Neuron (in vitro differentiated cells): Measurements from ENCODE around the gene PLPP2.

Experiments
- H2AFZ ChIP-seq: one replicate; pipeline ENCODE4 v1.6.1; 2013; ENCODE audit warnings: low read depth, mild to moderate bottlenecking, inconsistent platforms, low read length, moderate library complexity
- H3K27me3 ChIP-seq: one replicate; pipeline ENCODE4 v1.6.1; 2013; ENCODE audit warnings: low read length; ENCODE audit not compliant: insufficient read depth
- H3K36me3 ChIP-seq: one replicate; pipeline ENCODE4 v1.6.1; 2013; ENCODE audit warnings: low read length; ENCODE audit not compliant: insufficient read depth
- H3K4me1 ChIP-seq: one replicate; pipeline ENCODE4 v1.6.1; 2013; ENCODE audit warnings: low read length; ENCODE audit not compliant: insufficient read depth
- H3K4me3 ChIP-seq: 2 replicates; pipeline ENCODE4 v1.5.1; 2013; ENCODE audit warnings: mild to moderate bottlenecking, low read length, moderate library complexity
- H3K9me3 ChIP-seq: one replicate; pipeline ENCODE4 v1.6.1; 2013; ENCODE audit warnings: low read length

The PLPP2 gene

GRCh38 chr19:291006-291521 is at the start of gene PLPP2:
Gene PLPP2 (minus strand): TSS chr19:291403. CDS start chr19:291336, 67 bp downstream.
- Histone ChIP-seq H2AFZ (no peak within 1 kb of the TSS), H3K36me3 (no peaks in the 10 kb centered on the region), H3K9me3 (peaks cover 6% of the 10 kb centered on the region), H3K27me3 (peaks cover 74% of the 10 kb centered on the region), H3K4me3 (no peak within 1 kb of the TSS), H3K4me1 (peaks cover 12% of the 10 kb centered on the region)

- Histone ChIP-seq H3K9me3 (peaks cover 18% of the 10 kb centered on the region), H2AFZ (no peak overlapping the region), H3K27me3 (no peaks in the 10 kb centered on the region), H3K36me3 (peaks cover 26% of the 10 kb centered on the region), H3K4me1 (peaks cover 14% of the 10 kb centered on the region), H3K4me3 (no peak overlapping the region)
Measured at GRCh38 chr19:340620-341385, 49.6 kb upstream of the PLPP2 start.

- H2AFZ ChIP-seq, result no peak overlapping the region
- peaks cover 36% of the 10 kb centered on the region for H3K36me3 ChIP-seq
- no peaks in the 10 kb centered on the region for H3K27me3 ChIP-seq
- H3K9me3 ChIP-seq, result peaks cover 30% of the 10 kb centered on the region
- H3K4me1 ChIP-seq, result peaks cover 14% of the 10 kb centered on the region
- no peak overlapping the region for H3K4me3 ChIP-seq
Measured at GRCh38 chr19:339262-339887, 48.2 kb upstream of the PLPP2 start.

- Histone ChIP-seq H3K4me1 (peaks cover 11% of the 10 kb centered on the region), H3K36me3 (peaks cover 40% of the 10 kb centered on the region), H3K27me3 (no peaks in the 10 kb centered on the region), H2AFZ (no peak overlapping the region), H3K4me3 (no peak overlapping the region), H3K9me3 (peaks cover 33% of the 10 kb centered on the region)
Measured at GRCh38 chr19:338421-338820, 47.2 kb upstream of the PLPP2 start.

GRCh38 chr19:336067-336614 is 44.9 kb upstream of the PLPP2 start:
- H3K4me3 ChIP-seq, result no peak overlapping the region
- peaks cover 32% of the 10 kb centered on the region for H3K36me3 ChIP-seq

GRCh38 chr19:335486-336066 is 44.4 kb upstream of the PLPP2 start:
- Histone ChIP-seq H3K4me3 (no peak overlapping the region), H3K9me3 (peaks cover 40% of the 10 kb centered on the region), H3K27me3 (no peaks in the 10 kb centered on the region), H2AFZ (no peak overlapping the region), H3K36me3 (peaks cover 34% of the 10 kb centered on the region), H3K4me1 (no peaks in the 10 kb centered on the region)

More at GRCh38 chr19:336067-336614, 44.9 kb upstream of the PLPP2 start:
- H3K4me1 ChIP-seq, result no peaks in the 10 kb centered on the region
- H2AFZ ChIP-seq, result no peak overlapping the region
- peaks cover 37% of the 10 kb centered on the region for H3K9me3 ChIP-seq
- H3K27me3 ChIP-seq, result no peaks in the 10 kb centered on the region

GRCh38 chr19:335072-335471 is 43.9 kb upstream of the PLPP2 start:
- peaks cover 35% of the 10 kb centered on the region for H3K36me3 ChIP-seq
- peaks cover 39% of the 10 kb centered on the region for H3K9me3 ChIP-seq

GRCh38 chr19:334296-335071 is 43.3 kb upstream of the PLPP2 start:
- Histone ChIP-seq H3K27me3 (no peaks in the 10 kb centered on the region), H3K4me1 (no peaks in the 10 kb centered on the region), H3K9me3 (peaks cover 43% of the 10 kb centered on the region), H3K36me3 (peaks cover 35% of the 10 kb centered on the region), H2AFZ (no peak overlapping the region), H3K4me3 (no peak overlapping the region)

More at GRCh38 chr19:335072-335471, 43.9 kb upstream of the PLPP2 start:
- Histone ChIP-seq H3K4me1 (no peaks in the 10 kb centered on the region), H3K27me3 (no peaks in the 10 kb centered on the region), H3K4me3 (no peak overlapping the region), H2AFZ (no peak overlapping the region)

GRCh38 chr19:330503-330902 is 39.3 kb upstream of the PLPP2 start:
- Histone ChIP-seq H3K36me3 (peaks cover 69% of the 10 kb centered on the region), H3K4me1 (no peaks in the 10 kb centered on the region), H3K9me3 (peaks cover 66% of the 10 kb centered on the region)

GRCh38 chr19:329876-330275 is 38.7 kb upstream of the PLPP2 start:
- Histone ChIP-seq H3K36me3 (peaks cover 73% of the 10 kb centered on the region), H3K27me3 (no peaks in the 10 kb centered on the region), H2AFZ (no peak overlapping the region), H3K4me3 (no peak overlapping the region), H3K4me1 (no peaks in the 10 kb centered on the region), H3K9me3 (peaks cover 62% of the 10 kb centered on the region)

More at GRCh38 chr19:330503-330902, 39.3 kb upstream of the PLPP2 start:
- no peaks in the 10 kb centered on the region for H3K27me3 ChIP-seq
- H2AFZ ChIP-seq, result no peak overlapping the region
- H3K4me3 ChIP-seq, result no peak overlapping the region

- Histone ChIP-seq H3K4me1 (no peaks in the 10 kb centered on the region), H3K36me3 (peaks cover 79% of the 10 kb centered on the region), H2AFZ (no peak overlapping the region), H3K27me3 (no peaks in the 10 kb centered on the region), H3K9me3 (peaks cover 61% of the 10 kb centered on the region), H3K4me3 (no peak overlapping the region)
Measured at GRCh38 chr19:328025-328505, 36.9 kb upstream of the PLPP2 start.

GRCh38 chr19:327291-328024 is 36.3 kb upstream of the PLPP2 start:
- H3K36me3 ChIP-seq, result peaks cover 85% of the 10 kb centered on the region
- H3K27me3 ChIP-seq, result no peaks in the 10 kb centered on the region
- H3K4me1 ChIP-seq, result no peaks in the 10 kb centered on the region
- H3K9me3 ChIP-seq, result peaks cover 67% of the 10 kb centered on the region
- H3K4me3 ChIP-seq, result no peak overlapping the region
- no peak overlapping the region for H2AFZ ChIP-seq
